Measurements from ENCODE around the gene CADM1. TPM values are rescaled to one million over a fixed set of nuclear protein-coding genes. Genes with fewer than 3 reads are reported as not detected.

The CADM1 gene
- total and polyA plus RNA-seq, 2 donors: 7.6 to 26.3 TPM

DNA sequence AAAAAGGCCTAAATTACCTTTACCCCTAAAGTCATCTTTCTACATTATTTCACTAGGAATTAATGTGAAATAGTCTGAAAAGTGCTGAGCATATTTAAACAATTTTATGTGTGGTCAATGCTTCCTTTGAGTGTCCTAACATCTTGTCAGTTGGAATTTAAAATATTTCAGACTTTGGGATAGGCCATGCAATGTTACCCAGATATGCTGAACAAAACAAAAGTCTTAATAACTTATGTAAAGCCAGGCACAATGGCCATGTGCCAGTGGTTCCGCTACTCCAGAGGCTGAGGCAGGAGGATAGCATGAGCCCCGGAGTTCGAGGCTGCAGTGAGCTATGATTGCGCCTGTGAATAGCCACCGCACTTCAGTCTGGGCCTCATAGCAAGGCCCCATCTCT, 137.4 kb downstream of the CADM1 start:
- Histone ChIP-seq H3K27ac (ENCODE audit: low read depth in 1 of 2, low read length in 1 of 2) (no peak overlapping the region), H3K36me3 (ENCODE audit: control insufficient read depth in 2 of 2, insufficient read depth in 2 of 2, low read length in 1 of 2) (no peaks in the 10 kb centered on the region), H3K4me3 (ENCODE audit: low read length in 2 of 2) (no peak overlapping the region), H3K9me3 (ENCODE audit: control insufficient read depth in 2 of 2, insufficient read depth in 1 of 2, low read length in 1 of 2) (no peaks in the 10 kb centered on the region), H3K27me3 (ENCODE audit: control insufficient read depth in 2 of 2, insufficient read depth in 1 of 2, low read length in 1 of 2) (no peaks in the 10 kb centered on the region), H3K4me1 (ENCODE audit: control insufficient read depth in 2 of 2, insufficient read depth in 2 of 2, low read length in 2 of 2) (no peaks in the 10 kb centered on the region)
- WGBS: 98% methylated on average over 5 of the region's 5 CpGs
- DNase-seq (ENCODE audit: low read depth in 6 of 9, low spot score in 9 of 9): no peak

DNA sequence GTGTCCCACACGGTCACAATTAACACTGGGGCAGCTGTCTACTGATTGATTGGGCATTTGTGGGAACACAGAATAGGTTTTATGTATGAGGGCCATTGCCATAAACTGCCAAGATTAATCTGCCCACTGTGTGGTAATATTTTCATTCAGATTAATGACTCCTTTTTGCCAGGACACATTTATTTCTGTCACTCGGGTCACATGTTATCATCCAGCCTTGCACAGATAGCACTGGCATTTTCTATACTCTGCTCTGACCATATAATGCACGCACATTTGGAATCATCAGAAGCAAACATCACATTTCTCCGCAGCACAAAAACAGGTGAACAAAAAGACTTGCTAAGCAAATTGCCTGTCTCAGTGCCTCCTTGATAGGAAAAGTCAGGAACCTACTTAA, 138.3 kb downstream of the CADM1 start:
- Histone ChIP-seq H3K4me1 (ENCODE audit: control insufficient read depth in 2 of 2, insufficient read depth in 2 of 2, low read length in 2 of 2) (no peaks in the 10 kb centered on the region), H3K27ac (ENCODE audit: low read depth in 1 of 2, low read length in 1 of 2) (no peak overlapping the region), H3K9me3 (ENCODE audit: control insufficient read depth in 2 of 2, insufficient read depth in 1 of 2, low read length in 1 of 2) (no peaks in the 10 kb centered on the region), H3K4me3 (ENCODE audit: low read length in 2 of 2) (no peak overlapping the region), H3K27me3 (ENCODE audit: control insufficient read depth in 2 of 2, insufficient read depth in 1 of 2, low read length in 1 of 2) (no peaks in the 10 kb centered on the region), H3K36me3 (ENCODE audit: control insufficient read depth in 2 of 2, insufficient read depth in 2 of 2, low read length in 1 of 2) (no peaks in the 10 kb centered on the region)
- WGBS: 96% methylated on average over 4 of the region's 4 CpGs
- no peak for DNase-seq (ENCODE audit: low read depth in 6 of 9, low spot score in 9 of 9)

DNA sequence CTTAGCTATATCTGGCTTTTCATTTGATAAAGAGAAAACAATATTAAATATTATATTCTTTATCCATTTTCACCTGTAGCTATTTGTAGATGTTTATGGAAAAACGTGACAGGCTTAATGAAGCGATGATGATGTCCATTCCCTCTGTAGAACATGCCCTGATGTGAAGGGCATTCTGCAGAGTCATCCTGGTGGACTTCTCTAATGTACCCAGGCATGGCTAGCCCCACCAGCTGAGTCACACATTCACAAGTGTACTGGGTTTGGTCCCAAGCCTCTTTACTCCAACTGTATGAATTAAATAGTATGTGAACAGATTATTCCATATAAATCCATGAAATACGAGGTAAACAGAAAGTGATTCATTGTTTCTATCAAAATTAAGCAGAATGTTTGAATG, 139.3 kb downstream of the CADM1 start:
- Histone ChIP-seq H3K4me3 (ENCODE audit: low read length in 2 of 2) (no peak overlapping the region), H3K27me3 (ENCODE audit: control insufficient read depth in 2 of 2, insufficient read depth in 1 of 2, low read length in 1 of 2) (no peaks in the 10 kb centered on the region), H3K27ac (ENCODE audit: low read depth in 1 of 2, low read length in 1 of 2) (no peak overlapping the region), H3K9me3 (ENCODE audit: control insufficient read depth in 2 of 2, insufficient read depth in 1 of 2, low read length in 1 of 2) (no peaks in the 10 kb centered on the region), H3K36me3 (ENCODE audit: control insufficient read depth in 2 of 2, insufficient read depth in 2 of 2, low read length in 1 of 2) (no peaks in the 10 kb centered on the region), H3K4me1 (ENCODE audit: control insufficient read depth in 2 of 2, insufficient read depth in 2 of 2, low read length in 2 of 2) (no peaks in the 10 kb centered on the region)
- WGBS: 88% methylated on average over 3 of the region's 3 CpGs
- no peak for DNase-seq (ENCODE audit: low read depth in 6 of 9, low spot score in 9 of 9)

DNA sequence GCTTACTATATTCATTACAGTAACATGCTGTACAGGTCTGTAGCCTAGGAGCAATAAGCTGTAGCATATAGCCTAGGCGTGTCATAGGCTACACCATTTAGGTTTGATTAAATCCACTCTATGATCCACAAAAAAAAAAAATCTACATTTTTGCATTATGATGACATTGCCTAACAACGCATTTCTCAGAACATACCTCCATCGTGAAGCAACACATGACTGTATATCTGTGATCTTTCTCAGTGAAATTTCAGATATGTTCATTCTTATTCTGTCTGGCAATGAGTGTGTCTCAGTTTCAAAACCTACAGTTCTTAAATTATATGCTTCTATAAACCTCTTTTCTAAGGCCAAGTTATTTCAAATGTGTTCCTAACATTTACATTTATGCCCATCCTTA, 140.3 kb downstream of the CADM1 start:
- H3K36me3 ChIP-seq (ENCODE audit: control insufficient read depth in 2 of 2, insufficient read depth in 2 of 2, low read length in 1 of 2): no peaks in the 10 kb centered on the region
- WGBS: 96% methylated on average over 3 of the region's 3 CpGs
- DNase-seq (ENCODE audit: low read depth in 6 of 9, low spot score in 9 of 9): no peak
- no peaks in the 10 kb centered on the region for H3K4me1 ChIP-seq (ENCODE audit: control insufficient read depth in 2 of 2, insufficient read depth in 2 of 2, low read length in 2 of 2)
- H3K9me3 ChIP-seq (ENCODE audit: control insufficient read depth in 2 of 2, insufficient read depth in 1 of 2, low read length in 1 of 2): no peaks in the 10 kb centered on the region
- H3K27me3 ChIP-seq (ENCODE audit: control insufficient read depth in 2 of 2, insufficient read depth in 1 of 2, low read length in 1 of 2): no peaks in the 10 kb centered on the region
- H3K27ac ChIP-seq (ENCODE audit: low read depth in 1 of 2, low read length in 1 of 2): no peak overlapping the region
- H3K4me3 ChIP-seq (ENCODE audit: low read length in 2 of 2): no peak overlapping the region

DNA sequence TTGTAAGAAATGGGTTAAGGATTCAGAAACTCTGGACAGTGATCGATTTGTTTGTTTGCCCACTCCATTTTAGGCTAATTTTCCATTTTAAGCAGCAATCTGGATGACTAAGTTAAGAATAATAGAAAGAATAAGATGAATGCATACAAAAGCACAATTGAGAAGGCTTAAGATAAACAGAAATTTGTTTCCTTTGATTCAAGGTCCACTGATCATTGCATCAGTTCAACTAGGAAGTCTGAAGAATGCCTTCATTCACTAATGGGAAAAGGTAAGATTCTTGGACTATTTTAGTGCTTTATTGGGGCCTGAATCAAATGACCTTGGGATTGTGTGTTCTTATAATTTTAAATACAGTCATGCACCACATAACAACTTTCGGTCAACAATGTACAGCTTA, 140.8 kb downstream of the CADM1 start:
- 87% methylated on average over 2 of the region's 2 CpGs for WGBS
- no peak overlapping the region for H3K27ac ChIP-seq (ENCODE audit: low read depth in 1 of 2, low read length in 1 of 2)
- no peak for DNase-seq (ENCODE audit: low read depth in 6 of 9, low spot score in 9 of 9)
- H3K4me1 ChIP-seq (ENCODE audit: control insufficient read depth in 2 of 2, insufficient read depth in 2 of 2, low read length in 2 of 2): no peaks in the 10 kb centered on the region
- H3K36me3 ChIP-seq (ENCODE audit: control insufficient read depth in 2 of 2, insufficient read depth in 2 of 2, low read length in 1 of 2): no peaks in the 10 kb centered on the region
- H3K9me3 ChIP-seq (ENCODE audit: control insufficient read depth in 2 of 2, insufficient read depth in 1 of 2, low read length in 1 of 2): no peaks in the 10 kb centered on the region
- no peak overlapping the region for H3K4me3 ChIP-seq (ENCODE audit: low read length in 2 of 2)
- H3K27me3 ChIP-seq (ENCODE audit: control insufficient read depth in 2 of 2, insufficient read depth in 1 of 2, low read length in 1 of 2): no peaks in the 10 kb centered on the region

DNA sequence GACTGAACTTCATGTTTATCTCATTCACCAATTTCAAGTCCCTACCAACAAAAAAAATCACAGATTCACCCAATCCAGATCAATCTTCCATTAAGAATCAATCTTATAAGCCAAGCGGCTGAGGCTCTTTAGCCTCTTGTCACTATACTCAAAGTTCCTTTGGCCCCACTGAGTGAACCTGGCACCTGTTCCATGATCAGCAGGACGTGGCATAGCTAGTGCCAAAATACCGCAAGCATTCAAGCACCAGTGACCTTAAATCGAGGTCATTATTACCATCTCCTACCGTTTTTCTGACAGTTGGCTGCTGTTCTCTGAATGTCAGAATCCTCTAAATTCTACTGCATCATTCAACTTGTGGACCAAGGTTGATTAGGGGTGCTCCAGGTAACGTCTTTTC, 141.2 kb downstream of the CADM1 start:
- Histone ChIP-seq H3K27me3 (ENCODE audit: control insufficient read depth in 2 of 2, insufficient read depth in 1 of 2, low read length in 1 of 2) (no peaks in the 10 kb centered on the region), H3K4me3 (ENCODE audit: low read length in 2 of 2) (no peak overlapping the region), H3K4me1 (ENCODE audit: control insufficient read depth in 2 of 2, insufficient read depth in 2 of 2, low read length in 2 of 2) (no peaks in the 10 kb centered on the region), H3K9me3 (ENCODE audit: control insufficient read depth in 2 of 2, insufficient read depth in 1 of 2, low read length in 1 of 2) (no peaks in the 10 kb centered on the region), H3K36me3 (ENCODE audit: control insufficient read depth in 2 of 2, insufficient read depth in 2 of 2, low read length in 1 of 2) (no peaks in the 10 kb centered on the region), H3K27ac (ENCODE audit: low read depth in 1 of 2, low read length in 1 of 2) (no peak overlapping the region)
- DNase-seq (ENCODE audit: low read depth in 6 of 9, low spot score in 9 of 9): no peak
- WGBS: 86% methylated on average over 6 of the region's 6 CpGs

DNA sequence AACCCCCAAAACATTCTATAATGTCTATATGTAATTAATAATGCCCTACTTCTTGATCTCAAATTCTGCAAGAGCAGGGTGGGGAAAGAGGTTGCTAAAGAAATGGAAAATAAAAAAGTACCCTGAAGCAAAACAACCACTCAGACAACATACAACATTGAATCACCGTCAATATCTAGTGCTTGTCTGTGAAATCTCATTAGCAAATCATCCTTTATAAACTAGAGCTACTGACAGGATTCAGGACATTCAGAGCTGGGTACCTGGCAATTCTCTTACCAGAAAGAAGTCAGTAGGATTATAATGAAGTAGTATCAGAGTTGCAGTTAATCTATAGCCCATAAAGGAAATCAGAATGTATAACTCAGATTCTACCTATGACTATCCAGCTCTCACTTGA, 143.2 kb downstream of the CADM1 start:
- no peak overlapping the region for H3K27ac ChIP-seq (ENCODE audit: low read depth in 1 of 2, low read length in 1 of 2)
- no peaks in the 10 kb centered on the region for H3K36me3 ChIP-seq (ENCODE audit: control insufficient read depth in 2 of 2, insufficient read depth in 2 of 2, low read length in 1 of 2)
- WGBS: 93% methylated on average over 1 of the region's 1 CpG
- no peaks in the 10 kb centered on the region for H3K27me3 ChIP-seq (ENCODE audit: control insufficient read depth in 2 of 2, insufficient read depth in 1 of 2, low read length in 1 of 2)
- no peak overlapping the region for H3K4me3 ChIP-seq (ENCODE audit: low read length in 2 of 2)
- DNase-seq (ENCODE audit: low read depth in 6 of 9, low spot score in 9 of 9): no peak
- no peaks in the 10 kb centered on the region for H3K4me1 ChIP-seq (ENCODE audit: control insufficient read depth in 2 of 2, insufficient read depth in 2 of 2, low read length in 2 of 2)
- no peaks in the 10 kb centered on the region for H3K9me3 ChIP-seq (ENCODE audit: control insufficient read depth in 2 of 2, insufficient read depth in 1 of 2, low read length in 1 of 2)

DNA sequence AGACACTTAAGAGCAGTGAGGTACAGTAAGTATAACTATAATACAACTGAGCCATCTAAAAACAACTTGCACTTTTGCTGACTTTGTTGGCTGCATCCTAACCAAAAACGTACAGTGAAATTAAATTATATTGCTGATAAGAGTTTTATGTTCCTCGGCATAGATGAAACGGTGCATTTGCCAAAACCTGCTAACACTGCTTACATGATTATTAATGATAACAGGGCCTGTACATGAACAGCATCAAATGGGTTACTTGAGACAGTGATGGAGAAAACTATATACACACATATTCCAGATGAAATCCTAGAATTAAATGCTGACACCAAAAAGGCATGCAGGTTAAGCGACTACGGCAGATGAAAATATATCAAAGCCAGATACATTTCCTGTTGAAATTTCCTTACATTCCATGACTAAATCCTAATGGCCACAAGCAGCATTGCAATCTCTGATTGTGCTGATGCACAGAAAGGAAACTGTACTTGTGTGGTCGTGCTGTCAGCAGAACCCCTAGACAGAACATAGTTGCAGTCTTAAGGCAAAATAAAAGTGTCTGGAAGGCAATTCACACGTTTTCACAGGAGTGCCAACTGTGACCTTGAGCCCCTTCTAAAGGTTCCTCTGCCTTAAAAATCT, 143.9 kb downstream of the CADM1 start:
- no peaks in the 10 kb centered on the region for H3K9me3 ChIP-seq (ENCODE audit: control insufficient read depth in 2 of 2, insufficient read depth in 1 of 2, low read length in 1 of 2)
- H3K36me3 ChIP-seq (ENCODE audit: control insufficient read depth in 2 of 2, insufficient read depth in 2 of 2, low read length in 1 of 2): no peaks in the 10 kb centered on the region
- WGBS: 74% methylated on average over 7 of the region's 7 CpGs
- no peaks in the 10 kb centered on the region for H3K27me3 ChIP-seq (ENCODE audit: control insufficient read depth in 2 of 2, insufficient read depth in 1 of 2, low read length in 1 of 2)
- H3K4me1 ChIP-seq (ENCODE audit: control insufficient read depth in 2 of 2, insufficient read depth in 2 of 2, low read length in 2 of 2): no peaks in the 10 kb centered on the region
- no peak overlapping the region for H3K27ac ChIP-seq (ENCODE audit: low read depth in 1 of 2, low read length in 1 of 2)
- no peak overlapping the region for H3K4me3 ChIP-seq (ENCODE audit: low read length in 2 of 2)
- no peak for DNase-seq (ENCODE audit: low read depth in 6 of 9, low spot score in 9 of 9)

DNA sequence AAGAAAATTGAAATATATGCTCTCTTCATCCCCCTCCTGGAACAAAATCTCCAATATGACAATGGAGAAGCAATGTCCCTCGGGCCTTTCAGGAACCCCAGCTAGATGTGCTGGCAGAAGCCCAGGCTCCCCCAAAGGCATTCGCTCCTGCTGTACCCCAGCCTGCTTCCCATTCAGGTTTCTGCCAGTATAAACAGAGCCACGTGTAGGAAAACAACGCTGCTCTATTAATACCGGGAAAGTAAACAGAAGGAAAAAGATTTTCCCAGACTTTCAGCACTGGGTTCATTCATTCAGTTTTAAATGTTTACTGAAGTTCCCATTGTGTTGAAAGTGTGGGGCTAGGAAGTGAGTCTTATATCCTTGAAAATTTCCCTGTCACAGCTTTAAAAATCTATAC, 147.1 kb downstream of the CADM1 start:
- H3K27me3 ChIP-seq (ENCODE audit: control insufficient read depth in 2 of 2, insufficient read depth in 1 of 2, low read length in 1 of 2): no peaks in the 10 kb centered on the region
- H3K27ac ChIP-seq (ENCODE audit: low read depth in 1 of 2, low read length in 1 of 2): no peak overlapping the region
- H3K4me3 ChIP-seq (ENCODE audit: low read length in 2 of 2): no peak overlapping the region
- 32% methylated on average over 5 of the region's 5 CpGs for WGBS
- DNase-seq (ENCODE audit: low read depth in 6 of 9, low spot score in 9 of 9): no peak
- H3K4me1 ChIP-seq (ENCODE audit: control insufficient read depth in 2 of 2, insufficient read depth in 2 of 2, low read length in 2 of 2): no peaks in the 10 kb centered on the region
- no peaks in the 10 kb centered on the region for H3K9me3 ChIP-seq (ENCODE audit: control insufficient read depth in 2 of 2, insufficient read depth in 1 of 2, low read length in 1 of 2)
- H3K36me3 ChIP-seq (ENCODE audit: control insufficient read depth in 2 of 2, insufficient read depth in 2 of 2, low read length in 1 of 2): no peaks in the 10 kb centered on the region
